DND-41 (cell line): ENCODE data around the gene L3MBTL4.

Experiments
- CTCF ChIP-seq: IDR thresholded peaks from 2 replicates; pipeline ENCODE4 v1.5.1; 2012; ENCODE audit warnings: borderline replicate concordance, low read length, moderate library complexity, mild to moderate bottlenecking; ENCODE audit not compliant: poor library complexity, severe bottlenecking; ENCODE audit errors: extremely low read depth
- EZH2 ChIP-seq: IDR thresholded peaks from 3 replicates; pipeline ENCODE4 v1.6.1; 2012; ENCODE audit warnings: borderline replicate concordance, low read depth, mild to moderate bottlenecking, moderate library complexity, low read length, inconsistent platforms; ENCODE audit not compliant: severe bottlenecking

- no peak for TF ChIP-seq CTCF
- TF ChIP-seq EZH2 = no peak
Observed at GRCh38 chr18:6103741-6104140, 311.0 kb downstream of the L3MBTL4 start.
